GM21786 (cell line): ENCODE results near the gene SPATA45.

ENCODE experiments used
- ATAC-seq: cut with Tn5 transposase; IDR thresholded peaks from one replicate; pipeline ENCODE4 v1.9.1; 2021; ENCODE audit not compliant: unreplicated experiment

Gene SPATA45

GRCh38 chr1:212782422-212783154 is 64.9 kb downstream of the SPATA45 start:
- no peak for ATAC-seq

DNA sequence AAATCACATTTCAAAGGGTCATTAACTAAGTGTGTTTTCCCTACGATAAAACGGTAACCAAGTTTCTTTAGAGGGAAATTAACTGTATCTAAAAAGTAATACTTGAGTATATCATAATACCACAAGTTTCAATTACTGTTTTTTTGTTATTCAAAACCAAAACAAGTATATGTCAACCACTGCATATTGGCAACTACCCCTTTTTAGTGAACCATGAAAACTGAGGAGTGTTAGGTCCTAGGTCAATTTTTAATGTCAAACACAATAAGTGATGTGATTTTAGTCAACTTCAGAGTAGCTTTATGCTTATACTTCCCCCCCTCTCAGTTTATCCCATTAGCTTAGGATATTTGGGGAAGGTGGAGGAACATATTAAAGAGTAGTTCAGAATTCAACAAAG is 66.2 kb downstream of the SPATA45 start:
- no peak for ATAC-seq

- ATAC-seq: no peak
Measured at GRCh38 chr1:212780759-212781158, 66.7 kb downstream of the SPATA45 start.
